ENCODE data around the gene CACNA1G.

GRCh38 chr17:50554201-50554600, 6.3 kb upstream of the CACNA1G start:
- TF ChIP-seq EP300 (IDR thresholded peaks at IDR 0.05) = no peak
- no peak for TF ChIP-seq POLR2A (IDR thresholded peaks at IDR 0.05)
- no peak for TF ChIP-seq CTCF (IDR thresholded peaks at IDR 0.05)
